GM13976 (cell line): ENCODE results near the gene PFDN2.

Source experiments
- DNase-seq: peaks from one replicate; pipeline ENCODE4 v3.0.0; 2012; ENCODE audit warnings: low spot score
- in situ Hi-C: fragments of 300-500 bp; cut with MboI; formaldehyde crosslinking; loops from one replicate; pipeline ENCODE4 v1.12.0; 2022; ENCODE audit warnings: low sequenced_read_pairs, mixed read lengths, inconsistent platforms; ENCODE audit not compliant: unreplicated experiment
- TF ChIP-seq, protein P1 (sequence below): IDR thresholded peaks from 2 replicates; pipeline ENCODE4 v1.5.1; 2012; ENCODE audit warnings: borderline replicate concordance, mild to moderate bottlenecking; ENCODE audit not compliant: insufficient read depth; ENCODE audit errors: extremely low read depth, missing control alignments, control extremely low read depth

The PFDN2 gene

DNA sequence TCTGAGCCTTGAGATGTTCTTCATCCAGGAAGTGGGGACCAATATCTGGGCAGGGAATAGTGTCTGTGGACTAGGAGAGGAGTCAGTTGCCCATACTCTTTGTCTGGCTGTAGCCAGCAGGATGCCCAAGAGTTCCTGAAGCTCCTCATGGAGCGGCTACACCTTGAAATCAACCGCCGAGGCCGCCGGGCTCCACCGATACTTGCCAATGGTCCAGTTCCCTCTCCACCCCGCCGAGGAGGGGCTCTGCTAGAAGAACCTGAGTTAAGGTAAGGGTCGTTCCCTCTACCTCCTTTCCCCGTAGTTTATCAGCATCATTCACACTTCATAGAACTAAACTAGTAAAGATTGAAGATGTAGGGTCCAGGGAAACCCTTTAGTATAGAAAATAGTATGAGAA lies 45.0 kb upstream of the PFDN2 start:
- TF ChIP-seq, protein P1, sequence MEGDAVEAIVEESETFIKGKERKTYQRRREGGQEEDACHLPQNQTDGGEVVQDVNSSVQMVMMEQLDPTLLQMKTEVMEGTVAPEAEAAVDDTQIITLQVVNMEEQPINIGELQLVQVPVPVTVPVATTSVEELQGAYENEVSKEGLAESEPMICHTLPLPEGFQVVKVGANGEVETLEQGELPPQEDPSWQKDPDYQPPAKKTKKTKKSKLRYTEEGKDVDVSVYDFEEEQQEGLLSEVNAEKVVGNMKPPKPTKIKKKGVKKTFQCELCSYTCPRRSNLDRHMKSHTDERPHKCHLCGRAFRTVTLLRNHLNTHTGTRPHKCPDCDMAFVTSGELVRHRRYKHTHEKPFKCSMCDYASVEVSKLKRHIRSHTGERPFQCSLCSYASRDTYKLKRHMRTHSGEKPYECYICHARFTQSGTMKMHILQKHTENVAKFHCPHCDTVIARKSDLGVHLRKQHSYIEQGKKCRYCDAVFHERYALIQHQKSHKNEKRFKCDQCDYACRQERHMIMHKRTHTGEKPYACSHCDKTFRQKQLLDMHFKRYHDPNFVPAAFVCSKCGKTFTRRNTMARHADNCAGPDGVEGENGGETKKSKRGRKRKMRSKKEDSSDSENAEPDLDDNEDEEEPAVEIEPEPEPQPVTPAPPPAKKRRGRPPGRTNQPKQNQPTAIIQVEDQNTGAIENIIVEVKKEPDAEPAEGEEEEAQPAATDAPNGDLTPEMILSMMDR = no peak
- no peak for DNase-seq
- in situ Hi-C loops = no loop called here

DNA sequence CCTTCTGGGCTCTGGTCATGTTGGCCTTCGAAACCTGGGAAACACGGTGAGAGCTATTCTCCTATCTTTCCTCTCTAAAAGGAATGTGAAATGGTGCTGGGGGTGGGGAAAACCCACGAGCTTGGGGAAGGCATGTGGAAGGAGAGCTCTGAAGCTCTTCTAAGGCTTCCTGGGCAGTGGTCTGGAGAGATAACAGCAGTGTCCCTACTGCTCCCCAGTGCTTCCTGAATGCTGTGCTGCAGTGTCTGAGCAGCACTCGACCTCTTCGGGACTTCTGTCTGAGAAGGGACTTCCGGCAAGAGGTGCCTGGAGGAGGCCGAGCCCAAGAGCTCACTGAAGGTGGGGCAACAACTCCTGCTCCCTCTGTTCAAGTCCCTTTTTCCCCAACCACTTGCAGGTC lies 44.2 kb upstream of the PFDN2 start:
- TF ChIP-seq, protein P1 = no peak
- in situ Hi-C loops = no loop called here
- DNase-seq = no peak

DNA sequence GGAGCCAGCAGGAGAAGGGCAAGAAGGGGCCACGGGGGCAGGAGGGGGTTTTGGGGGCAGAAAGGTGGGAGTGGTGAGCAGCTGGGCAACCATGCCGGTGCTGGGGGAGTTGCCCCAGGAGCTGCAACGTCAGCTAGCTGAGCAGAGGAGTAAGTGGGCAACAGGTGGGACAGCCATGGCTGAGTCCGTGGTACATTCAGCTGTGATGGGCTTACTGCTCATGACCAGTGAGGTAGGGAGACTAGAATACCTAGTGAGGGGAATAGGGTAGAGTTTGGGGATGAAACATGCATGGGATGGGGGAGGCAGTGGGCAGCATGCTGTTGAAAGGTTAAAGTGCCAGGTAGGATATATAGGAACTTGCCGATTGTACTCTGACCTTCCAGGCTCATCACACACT lies 43.8 kb upstream of the PFDN2 start:
- in situ Hi-C loops = no loop called here

DNA sequence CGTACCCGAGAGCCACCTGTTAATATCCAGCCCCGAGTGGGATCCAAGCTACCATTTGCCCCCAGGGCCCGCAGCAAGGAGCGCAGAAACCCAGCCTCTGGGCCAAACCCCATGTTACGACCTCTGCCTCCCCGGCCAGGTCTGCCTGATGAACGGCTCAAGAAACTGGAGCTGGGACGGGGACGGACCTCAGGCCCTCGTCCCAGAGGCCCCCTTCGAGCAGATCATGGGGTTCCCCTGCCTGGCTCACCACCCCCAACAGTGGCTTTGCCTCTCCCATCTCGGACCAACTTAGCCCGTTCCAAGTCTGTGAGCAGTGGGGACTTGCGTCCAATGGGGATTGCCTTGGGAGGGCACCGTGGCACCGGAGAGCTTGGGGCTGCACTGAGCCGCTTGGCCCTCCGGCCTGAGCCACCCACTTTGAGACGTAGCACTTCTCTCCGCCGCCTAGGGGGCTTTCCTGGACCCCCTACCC lies 42.9 kb upstream of the PFDN2 start:
- in situ Hi-C loops = no loop called here
- no peak for DNase-seq
- TF ChIP-seq, protein P1 = no peak

More for the DNA sequence above, 43.8 kb upstream of the PFDN2 start:
- TF ChIP-seq, protein P1 = no peak
- DNase-seq = no peak

DNA sequence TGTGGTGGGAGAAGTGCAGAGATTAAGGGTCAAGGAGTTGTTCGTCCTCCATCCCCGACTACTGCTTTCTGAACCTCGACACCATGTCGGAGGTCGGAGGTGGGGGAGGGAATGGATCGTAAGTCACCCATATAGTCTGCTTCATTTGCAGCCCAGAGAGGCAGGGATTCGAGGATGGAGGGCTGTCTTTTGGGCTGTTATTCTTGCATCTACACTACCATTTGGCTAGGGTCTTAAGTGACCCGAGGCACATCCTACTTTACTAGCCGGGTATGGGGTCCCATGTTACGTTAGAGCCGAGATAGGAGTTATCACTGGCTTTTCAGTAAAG lies 42.0 kb upstream of the PFDN2 start:
- TF ChIP-seq, protein P1 = no peak
- no peak for DNase-seq
- in situ Hi-C loops = no loop called here

DNA sequence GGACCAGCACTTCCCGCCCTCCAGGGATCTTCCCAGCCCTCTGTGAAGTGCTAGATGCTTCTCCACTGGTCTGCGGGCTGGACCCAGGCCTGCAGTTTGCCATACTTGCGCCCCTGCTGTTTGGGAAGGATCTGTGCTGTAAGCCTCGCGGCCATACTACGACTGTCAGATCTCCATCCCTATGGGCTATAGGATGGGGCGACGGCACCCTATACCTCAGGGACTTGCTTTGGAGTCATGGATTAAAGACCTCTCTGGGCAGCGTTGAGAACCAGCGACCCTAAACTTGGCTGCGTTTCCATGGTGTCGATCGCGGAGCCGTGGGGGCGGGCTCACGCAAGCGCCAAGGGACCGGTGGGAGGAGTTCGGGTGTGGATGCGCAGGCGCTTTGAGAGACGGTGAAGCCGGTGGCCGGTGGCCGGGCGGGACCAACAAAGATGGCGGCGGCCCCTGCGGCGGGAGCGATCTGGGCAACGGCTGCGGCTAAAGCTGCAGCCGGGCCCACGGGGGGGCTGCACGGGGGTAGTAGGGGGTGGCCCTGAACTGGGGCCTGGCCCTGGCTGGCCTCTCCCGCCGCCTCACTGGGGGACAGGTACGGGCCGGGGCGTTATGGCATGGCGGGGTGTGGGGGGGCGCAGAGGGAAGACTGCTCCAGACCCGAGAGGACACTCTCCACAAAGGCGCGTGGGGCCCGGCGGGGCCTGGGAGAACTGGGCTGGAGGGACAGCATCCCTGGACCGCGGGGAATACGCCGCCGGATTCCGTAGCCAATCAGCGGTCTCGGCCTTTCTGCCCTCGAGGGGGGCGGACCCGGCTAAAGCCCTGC lies 41.5 kb upstream of the PFDN2 start, which contains the start of gene USP21:
USP21 (plus strand) TSS at position 414 of the 826 bp plus-strand sequence. CDS start 1,141 bp downstream, outside the sequence.
- peak; percentile 97 for DNase-seq
- TF ChIP-seq, protein P1 = no peak
- in situ Hi-C loops = no loop called here
